Gastroesophageal sphincter (tissue), 4 donors: Measurements from ENCODE around the gene VAMP4. TPM values are rescaled to one million over a fixed set of nuclear protein-coding genes. Genes with fewer than 3 reads are reported as not detected.

Experiments used
- ATAC-seq: fragments of 150-250 bp; one replicate; pipeline ENCODE4 v1.9.1; 2016; ENCODE audit warnings: mild to moderate bottlenecking, moderate library complexity
- H3K27ac ChIP-seq, 4 donors: fragments of 200-600 bp; sonication (generic) in 3 of 4; 1 replicate in 3 of 4; 2 replicates in 1 of 4; pipeline ENCODE4 v1.5.1; 2016 to 2019
- H3K27me3 ChIP-seq: fragments of 200-600 bp; sonication (generic); one replicate; pipeline ENCODE4 v1.5.1; 2019
- H3K36me3 ChIP-seq, 2 donors: fragments of 200-600 bp; sonication (generic); one replicate each; pipeline ENCODE4 v1.5.1; 2019; ENCODE audit warnings: control low read depth in 1 of 2
- H3K4me1 ChIP-seq, 3 donors: fragments of 200-600 bp; sonication (generic); 1 replicate in 2 of 3; 2 replicates in 1 of 3; pipeline ENCODE4 v1.5.1; 2016 to 2019; ENCODE audit warnings: control low read depth in 2 of 3
- H3K4me3 ChIP-seq, 2 donors: fragments of 200-600 bp; sonication (generic); one replicate each; pipeline ENCODE4 v1.5.1; 2019; ENCODE audit warnings: mild to moderate bottlenecking in 1 of 2, moderate library complexity in 1 of 2
- H3K9me3 ChIP-seq, 3 donors: fragments of 200-600 bp; sonication (generic); one replicate each; pipeline ENCODE4 v1.5.1; 2017 to 2019; ENCODE audit warnings: control low read depth in 2 of 3
- CTCF ChIP-seq, 4 experiments: fragments of 200-600 bp in 2 of 4; fragments of 450-650 bp in 2 of 4; sonication (generic) in 1 of 4; IDR thresholded peaks; one replicate each; pipeline ENCODE4 v1.5.1; 2017 to 2019; ENCODE audit warnings: antibody characterized with exemption in 4 of 4, mild to moderate bottlenecking in 2 of 4, moderate library complexity in 2 of 4
- EP300 ChIP-seq: sonication (generic); formaldehyde crosslinking; IDR thresholded peaks from one replicate; pipeline ENCODE4 v1.6.1; 2017; ENCODE audit warnings: antibody characterized with exemption, mild to moderate bottlenecking
- POLR2A ChIP-seq, 2 donors: fragments of 450-650 bp; IDR thresholded peaks; one replicate each; pipeline ENCODE4 v1.6.1; 2017; ENCODE audit warnings: antibody characterized with exemption in 2 of 2, mild to moderate bottlenecking in 2 of 2, moderate library complexity in 1 of 2
- POLR2AphosphoS5 ChIP-seq: sonication (generic); formaldehyde crosslinking; IDR thresholded peaks from one replicate; pipeline ENCODE4 v1.6.1; 2017; ENCODE audit warnings: antibody characterized with exemption
- WGBS, 2 donors: methylation state at CpG; one replicate each; pipeline ENCODE4 v1.1.5; 2018; ENCODE audit warnings: low coverage in 1 of 2; 5-methylcytosine and 5-hydroxymethylcytosine counted together
- total RNA-seq, 4 donors: library from RNA; depleted of rRNA; stranded (reverse); fragments of >200 nt; gene quantifications; one replicate each; pipeline ENCODE4 v1.1.0, GENCODE V29; 2016

VAMP4 gene
- total RNA-seq, 4 donors from 2014 or later, result 16.3 to 37.5 (median 20.0) TPM

- H3K36me3 ChIP-seq, result no peaks in the 10 kb centered on the region
- H3K27ac ChIP-seq, result peak overlapping the region in 3 of 4 donors; percentile 38 to 62 (median 40)
- peaks cover 0 to 24% (median 0%) of the 10 kb centered on the region in 3 donors for H3K4me1 ChIP-seq
- 35 to 40% methylated on average over 3 to 4 of the region's 4 CpGs for WGBS, 2 donors
- H3K4me3 ChIP-seq, result no peak overlapping the region
- ATAC-seq, result no peak
- no peaks in the 10 kb centered on the region for H3K9me3 ChIP-seq
- no peak for TF ChIP-seq CTCF (IDR thresholded peaks at IDR 0.05)
- TF ChIP-seq POLR2AphosphoS5, result no peak
- TF ChIP-seq EP300, result no peak
- no peak for TF ChIP-seq POLR2A (IDR thresholded peaks at IDR 0.05)
- no peaks in the 10 kb centered on the region for H3K27me3 ChIP-seq
These were observed 12.0 kb upstream of the VAMP4 start for GRCh38 chr1:171753685-171754352.

- 94 to 95% methylated on average over 2 of the region's 2 CpGs for WGBS, 2 donors
- H3K4me1 ChIP-seq, result peaks cover 0 to 20% (median 0%) of the 10 kb centered on the region in 3 donors
- no peak for ATAC-seq
- TF ChIP-seq CTCF (IDR thresholded peaks at IDR 0.05) (no peak), POLR2A (IDR thresholded peaks at IDR 0.05) (no peak), POLR2AphosphoS5 (no peak), EP300 (no peak)
- H3K4me3 ChIP-seq, result no peak overlapping the region
- no peaks in the 10 kb centered on the region for H3K36me3 ChIP-seq
- H3K9me3 ChIP-seq, result no peaks in the 10 kb centered on the region
- H3K27ac ChIP-seq, result no peak overlapping the region
- H3K27me3 ChIP-seq, result no peaks in the 10 kb centered on the region
These were observed 11.3 kb upstream of the VAMP4 start for GRCh38 chr1:171753182-171753581.

DNA sequence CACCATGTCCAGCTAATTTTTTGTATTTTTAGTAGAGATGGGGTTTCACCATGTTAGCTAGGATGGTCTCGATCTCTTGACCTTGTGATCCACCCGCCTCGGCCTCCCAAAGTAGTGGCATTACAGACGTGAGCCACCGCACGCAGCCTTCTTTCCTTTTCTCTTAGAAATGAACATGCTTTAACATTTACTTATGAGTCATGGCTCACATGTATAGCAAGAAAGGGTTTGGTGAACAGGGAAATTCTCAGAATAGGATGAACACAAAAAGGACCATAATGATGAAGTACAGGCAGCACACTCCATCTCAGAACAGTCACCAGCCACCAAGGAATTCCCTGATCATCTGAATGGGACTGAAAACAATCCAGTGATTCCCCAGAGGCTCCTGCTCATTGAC is 9.4 kb upstream of the VAMP4 start:
- H3K27me3 ChIP-seq, result no peaks in the 10 kb centered on the region
- no peak for ATAC-seq
- TF ChIP-seq POLR2A (IDR thresholded peaks at IDR 0.05), result no peak

DNA sequence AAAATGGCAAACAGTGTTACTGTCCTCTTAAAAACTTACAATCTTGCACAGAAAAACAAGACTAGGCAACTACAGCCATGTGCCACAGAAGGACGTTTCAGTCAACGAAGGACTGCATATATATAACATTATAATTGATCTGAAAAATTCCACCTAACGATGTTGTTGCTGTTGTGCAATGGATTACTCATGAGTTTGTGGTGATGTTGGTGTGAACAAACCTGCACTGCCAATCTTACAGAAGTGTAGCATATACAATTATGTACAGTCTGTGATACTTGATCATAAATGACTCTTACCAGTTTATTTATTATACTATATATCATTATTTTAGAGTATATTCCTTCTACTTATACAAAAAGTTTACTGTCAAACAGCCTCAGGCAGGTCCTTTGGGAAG is 6.8 kb upstream of the VAMP4 start:
- Histone ChIP-seq H3K27ac (no peak overlapping the region), H3K4me3 (no peak overlapping the region), H3K4me1 (peaks cover under 1 to 8% (median 2%) of the 10 kb centered on the region in 3 donors), H3K27me3 (no peaks in the 10 kb centered on the region), H3K9me3 (no peaks in the 10 kb centered on the region), H3K36me3 (no peaks in the 10 kb centered on the region)
- 79% methylated on average over 3 of the region's 3 CpGs; no CpG with 5 or more reads in 1 of the 2 donors for WGBS, 2 donors
- TF ChIP-seq POLR2A (IDR thresholded peaks at IDR 0.05), result no peak
- TF ChIP-seq POLR2AphosphoS5, result no peak
- no peak for TF ChIP-seq CTCF (IDR thresholded peaks at IDR 0.05)
- TF ChIP-seq EP300, result no peak
- ATAC-seq, result no peak

More for the DNA sequence above, 9.4 kb upstream of the VAMP4 start:
- H3K27ac ChIP-seq, result no peak overlapping the region
- H3K4me1 ChIP-seq, result peaks cover 0 to 20% (median 0%) of the 10 kb centered on the region in 3 donors
- WGBS, 2 donors, result 94% methylated on average over 5 of the region's 6 CpGs; no CpG with 5 or more reads in 1 of the 2 donors
- H3K36me3 ChIP-seq, result no peaks in the 10 kb centered on the region
- H3K4me3 ChIP-seq, result no peak overlapping the region
- no peaks in the 10 kb centered on the region for H3K9me3 ChIP-seq

- no peaks in the 10 kb centered on the region for H3K36me3 ChIP-seq
- WGBS, 2 donors, result 92 to 95% methylated on average over 5 to 8 of the region's 8 CpGs
- peaks cover 6 to 24% (median 7%) of the 10 kb centered on the region in 3 donors for H3K4me1 ChIP-seq
- H3K9me3 ChIP-seq, result no peaks in the 10 kb centered on the region
- no peaks in the 10 kb centered on the region for H3K27me3 ChIP-seq
- H3K27ac ChIP-seq, result peak overlapping the region in 2 of 4 donors; percentile 96 to 97
- no peak for TF ChIP-seq POLR2AphosphoS5
- no peak for TF ChIP-seq CTCF (IDR thresholded peaks at IDR 0.05)
- H3K4me3 ChIP-seq, result no peak overlapping the region
- no peak for ATAC-seq
These were observed 3.1 kb upstream of the VAMP4 start for GRCh38 chr1:171744986-171745385.
